DND-41 (cell line): Measurements from ENCODE around the gene CLCN6.

Experiments
- ATAC-seq: fragments of 200-7000 bp; cut with Tn5 transposase; 3 replicates; pipeline ENCODE4 v1.9.1; 2021; ENCODE audit warnings: low read depth; ENCODE audit not compliant: insufficient read depth
- DNase-seq: peaks from one replicate; pipeline ENCODE4 v3.0.0-alpha.2; 2020
- H2AFZ ChIP-seq: 2 replicates; pipeline ENCODE4 v1.6.0; 2012; ENCODE audit warnings: low read depth, low read length
- H3K27ac ChIP-seq: 2 replicates; pipeline ENCODE4 v1.5.1; 2012; ENCODE audit warnings: low read length, inconsistent platforms
- H3K27me3 ChIP-seq: fragments of 200-600 bp; sonication (generic); 2 replicates; pipeline ENCODE4 v1.6.0; 2012; ENCODE audit warnings: low read length, mild to moderate bottlenecking, inconsistent platforms; ENCODE audit not compliant: insufficient read depth, poor library complexity
- H3K36me3 ChIP-seq: 2 replicates; pipeline ENCODE4 v1.5.1; 2012; ENCODE audit warnings: low read length, inconsistent platforms; ENCODE audit not compliant: insufficient read depth
- H3K4me1 ChIP-seq: 2 replicates; pipeline ENCODE4 v1.5.1; 2012; ENCODE audit warnings: mild to moderate bottlenecking, low read length; ENCODE audit not compliant: insufficient read depth
- H3K4me2 ChIP-seq: 2 replicates; pipeline ENCODE4 v1.6.0; 2012; ENCODE audit warnings: mild to moderate bottlenecking, moderate library complexity, low read length, inconsistent platforms; ENCODE audit not compliant: insufficient read depth
- H3K4me3 ChIP-seq, 2 experiments: fragments of 200-600 bp in 1 of 2; shearing (Covaris generic) in 1 of 2; 2 replicates each; pipeline ENCODE4 v1.5.1; 2012 to 2016; ENCODE audit warnings: inconsistent platforms in 2 of 2, low read length in 2 of 2, mild to moderate bottlenecking in 2 of 2, low read depth in 1 of 2, moderate library complexity in 1 of 2
- H3K79me2 ChIP-seq: 2 replicates; pipeline ENCODE4 v1.6.0; 2012; ENCODE audit warnings: low read length, inconsistent platforms; ENCODE audit not compliant: insufficient read depth
- H3K9ac ChIP-seq: 2 replicates; pipeline ENCODE4 v1.6.0; 2012; ENCODE audit warnings: low read depth, mild to moderate bottlenecking, inconsistent platforms, low read length, moderate library complexity
- H3K9me3 ChIP-seq: 2 replicates; pipeline ENCODE4 v1.5.1; 2012; ENCODE audit warnings: low read length, moderate library complexity, mild to moderate bottlenecking, inconsistent platforms; ENCODE audit not compliant: insufficient read depth, severe bottlenecking
- H4K20me1 ChIP-seq: 2 replicates; pipeline ENCODE4 v1.6.0; 2012; ENCODE audit warnings: low read length; ENCODE audit not compliant: insufficient read depth
- EZH2 ChIP-seq: IDR thresholded peaks from 3 replicates; pipeline ENCODE4 v1.6.1; 2012; ENCODE audit warnings: borderline replicate concordance, low read depth, mild to moderate bottlenecking, moderate library complexity, low read length, inconsistent platforms; ENCODE audit not compliant: severe bottlenecking
- TF ChIP-seq, protein P1 (sequence below): IDR thresholded peaks from 2 replicates; pipeline ENCODE4 v1.5.1; 2012; ENCODE audit warnings: borderline replicate concordance, low read length, moderate library complexity, mild to moderate bottlenecking; ENCODE audit not compliant: poor library complexity, severe bottlenecking; ENCODE audit errors: extremely low read depth

Gene CLCN6

DNA sequence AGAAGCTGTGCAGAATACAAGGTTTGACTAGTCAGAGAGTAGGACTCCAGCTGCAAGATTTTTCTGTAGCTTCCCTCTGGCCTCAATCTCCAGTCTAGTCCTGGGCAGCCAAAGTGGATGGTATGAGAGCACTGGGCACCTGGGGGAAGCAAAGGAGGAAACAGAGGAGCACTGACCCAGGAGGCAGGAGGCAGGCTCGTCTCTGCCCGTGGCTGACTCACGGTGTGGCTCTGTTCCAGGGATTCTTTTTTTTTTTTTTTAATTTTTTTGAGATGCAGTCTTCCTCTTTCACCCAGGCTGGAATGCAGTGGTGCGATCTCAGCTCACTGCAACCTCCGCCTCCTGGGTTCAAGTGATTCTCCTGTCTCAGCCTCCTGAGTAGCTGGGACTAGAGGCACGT lies 56.9 kb downstream of the CLCN6 start:
- Histone ChIP-seq H3K79me2 (no peaks in the 10 kb centered on the region), H3K9me3 (no peaks in the 10 kb centered on the region), H3K27me3 (no peaks in the 10 kb centered on the region), H4K20me1 (peaks cover 18% of the 10 kb centered on the region), H3K36me3 (no peaks in the 10 kb centered on the region), H2AFZ (no peak overlapping the region), H3K4me3 (no peak overlapping the region), H3K27ac (no peak overlapping the region), H3K9ac (no peak overlapping the region), H3K4me1 (peaks cover 5% of the 10 kb centered on the region; the same call in 1 of the 2 replicates), H3K4me2 (no peak overlapping the region)
- TF ChIP-seq, protein P1, sequence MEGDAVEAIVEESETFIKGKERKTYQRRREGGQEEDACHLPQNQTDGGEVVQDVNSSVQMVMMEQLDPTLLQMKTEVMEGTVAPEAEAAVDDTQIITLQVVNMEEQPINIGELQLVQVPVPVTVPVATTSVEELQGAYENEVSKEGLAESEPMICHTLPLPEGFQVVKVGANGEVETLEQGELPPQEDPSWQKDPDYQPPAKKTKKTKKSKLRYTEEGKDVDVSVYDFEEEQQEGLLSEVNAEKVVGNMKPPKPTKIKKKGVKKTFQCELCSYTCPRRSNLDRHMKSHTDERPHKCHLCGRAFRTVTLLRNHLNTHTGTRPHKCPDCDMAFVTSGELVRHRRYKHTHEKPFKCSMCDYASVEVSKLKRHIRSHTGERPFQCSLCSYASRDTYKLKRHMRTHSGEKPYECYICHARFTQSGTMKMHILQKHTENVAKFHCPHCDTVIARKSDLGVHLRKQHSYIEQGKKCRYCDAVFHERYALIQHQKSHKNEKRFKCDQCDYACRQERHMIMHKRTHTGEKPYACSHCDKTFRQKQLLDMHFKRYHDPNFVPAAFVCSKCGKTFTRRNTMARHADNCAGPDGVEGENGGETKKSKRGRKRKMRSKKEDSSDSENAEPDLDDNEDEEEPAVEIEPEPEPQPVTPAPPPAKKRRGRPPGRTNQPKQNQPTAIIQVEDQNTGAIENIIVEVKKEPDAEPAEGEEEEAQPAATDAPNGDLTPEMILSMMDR: no peak
- TF ChIP-seq EZH2: no peak
- DNase-seq (no peak), ATAC-seq (no peak)

DNA sequence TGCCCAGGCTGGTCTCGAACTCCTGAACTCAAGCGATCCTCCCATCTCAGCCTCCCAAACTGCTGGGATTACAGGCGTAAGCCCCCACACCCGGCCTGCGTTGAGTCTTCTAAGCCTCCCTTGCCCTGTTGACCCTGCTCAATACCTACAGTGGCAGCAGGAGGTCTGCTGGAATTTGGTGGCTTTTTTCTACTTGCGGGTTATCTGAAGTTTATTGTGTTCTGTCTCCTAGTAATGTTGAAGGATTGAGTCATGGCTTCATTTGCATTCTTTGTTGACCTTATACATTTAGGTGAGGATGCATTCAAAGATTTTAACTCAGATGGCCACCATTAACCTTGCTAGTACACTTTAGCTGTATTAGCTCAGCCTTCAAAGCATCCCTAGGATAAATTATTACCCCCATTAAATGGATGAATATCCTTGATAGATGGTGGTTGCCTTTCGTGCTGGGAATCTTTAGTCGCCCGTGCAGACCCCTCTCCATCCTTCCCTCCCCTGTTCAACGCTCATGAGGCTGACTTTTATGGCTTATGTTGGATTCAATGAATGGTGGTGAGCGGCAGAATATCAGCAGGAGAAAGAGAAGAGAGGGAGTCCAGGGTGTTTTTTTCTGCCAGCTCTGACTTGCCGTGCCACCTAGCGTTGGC lies 62.5 kb downstream of the CLCN6 start:
- H3K27me3 ChIP-seq: no peaks in the 10 kb centered on the region
- DNase-seq: no peak
- no peak for TF ChIP-seq EZH2
- TF ChIP-seq, protein P1: no peak

DNA sequence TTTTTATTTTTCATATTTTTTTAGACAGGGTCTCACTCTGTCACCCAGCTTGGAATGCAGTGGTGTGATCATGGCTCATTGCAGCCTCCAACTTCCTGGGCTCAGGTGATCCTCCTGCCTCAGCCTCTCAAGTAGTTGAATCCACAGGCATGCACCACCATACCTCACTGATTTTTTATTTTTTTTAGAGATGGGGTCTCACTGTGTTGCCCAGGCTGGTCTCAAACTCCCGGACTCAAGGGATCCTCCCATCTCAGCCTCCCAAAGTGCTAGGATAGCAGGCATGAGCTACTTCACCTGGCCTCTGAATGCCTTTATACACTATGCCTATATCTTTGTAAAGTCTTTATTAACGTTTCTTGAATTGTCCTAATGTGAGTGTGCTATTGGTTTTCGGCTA lies 63.1 kb downstream of the CLCN6 start:
- ATAC-seq: no peak

More for the DNA sequence above, 62.5 kb downstream of the CLCN6 start:
- Histone ChIP-seq H3K79me2 (no peaks in the 10 kb centered on the region), H2AFZ (no peak overlapping the region), H3K36me3 (no peaks in the 10 kb centered on the region), H3K27ac (no peak overlapping the region), H3K4me3 (no peak overlapping the region), H3K9me3 (no peaks in the 10 kb centered on the region), H3K4me2 (no peak overlapping the region), H3K4me1 (no peaks in the 10 kb centered on the region), H3K9ac (no peak overlapping the region), H4K20me1 (0 out of 2 replicates have a peak, but pooled peaks cover 4% of the 10 kb centered on the region)
- ATAC-seq: no peak

More for the DNA sequence above, 63.1 kb downstream of the CLCN6 start:
- no peak overlapping the region for H2AFZ ChIP-seq
- 0 out of 2 replicates have a peak, but pooled peaks cover 4% of the 10 kb centered on the region for H4K20me1 ChIP-seq
- H3K36me3 ChIP-seq: no peaks in the 10 kb centered on the region
- no peak for DNase-seq
- no peak overlapping the region for H3K4me3 ChIP-seq
- no peak overlapping the region for H3K4me2 ChIP-seq
- no peaks in the 10 kb centered on the region for H3K9me3 ChIP-seq
- no peaks in the 10 kb centered on the region for H3K4me1 ChIP-seq
- H3K79me2 ChIP-seq: no peaks in the 10 kb centered on the region
- H3K27ac ChIP-seq: no peak overlapping the region
- TF ChIP-seq, protein P1: no peak
- TF ChIP-seq EZH2: no peak
- no peak overlapping the region for H3K9ac ChIP-seq
- no peaks in the 10 kb centered on the region for H3K27me3 ChIP-seq
